IPS-NIHi11 (cell line): ENCODE measurements around the gene LINS1.

Source experiments
- DNase-seq: peaks from one replicate; pipeline ENCODE4 v3.0.0; 2012; ENCODE audit warnings: mixed read lengths, low spot score

LINS1 gene

DNA sequence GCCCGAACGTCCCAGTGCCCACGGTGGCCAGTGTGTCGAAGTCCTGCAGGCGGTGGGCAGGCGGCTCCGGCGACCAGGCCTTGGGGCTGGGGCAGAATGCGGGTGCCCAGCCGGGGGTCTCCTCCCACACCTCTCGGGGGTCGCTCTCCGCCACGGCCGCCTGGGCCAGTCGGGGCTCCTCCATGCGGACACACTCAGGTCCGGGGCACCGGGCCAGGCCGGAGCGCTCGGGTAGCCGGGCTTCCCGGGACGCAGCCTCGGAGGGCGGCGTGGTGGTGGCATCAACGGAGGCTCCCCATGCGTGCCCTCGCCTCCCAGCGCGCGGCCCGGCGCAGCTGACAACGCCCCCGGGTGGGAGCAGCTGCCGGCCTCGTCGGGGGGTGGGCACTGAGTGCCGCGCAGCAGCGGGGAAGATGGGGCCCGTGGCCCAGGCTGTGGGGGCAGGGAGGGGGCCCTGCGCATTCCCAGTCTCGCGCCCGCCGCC, 43.2 kb downstream of the LINS1 start:
- DNase-seq: no peak

- no peak for DNase-seq
These were observed 48.5 kb downstream of the LINS1 start for GRCh38 chr15:100553468-100553867.

GRCh38 chr15:100547961-100548360, 54.0 kb downstream of the LINS1 start:
- no peak for DNase-seq

GRCh38 chr15:100544946-100545345, 57.0 kb downstream of the LINS1 start:
- DNase-seq: no peak

- DNase-seq: no peak
These were observed 57.6 kb downstream of the LINS1 start for GRCh38 chr15:100544338-100544841.

DNA sequence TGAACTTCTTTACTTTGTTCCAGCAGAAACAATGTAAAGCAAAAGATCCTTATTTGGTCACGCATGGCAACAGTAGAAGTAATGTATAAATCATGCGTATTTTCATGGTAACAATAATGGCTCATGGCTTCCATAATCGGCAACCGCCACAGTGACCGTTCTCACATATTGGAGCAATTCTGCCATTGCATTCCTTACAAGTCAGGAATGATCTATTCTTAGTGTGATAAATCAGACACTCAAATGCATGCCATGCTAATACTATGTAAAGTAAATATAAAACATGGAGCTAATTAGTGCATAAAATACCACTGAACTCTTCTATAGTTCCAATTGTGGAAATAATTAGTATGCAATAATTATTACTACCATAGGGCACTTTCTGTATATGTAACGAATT, 59.7 kb downstream of the LINS1 start:
- DNase-seq: no peak

DNA sequence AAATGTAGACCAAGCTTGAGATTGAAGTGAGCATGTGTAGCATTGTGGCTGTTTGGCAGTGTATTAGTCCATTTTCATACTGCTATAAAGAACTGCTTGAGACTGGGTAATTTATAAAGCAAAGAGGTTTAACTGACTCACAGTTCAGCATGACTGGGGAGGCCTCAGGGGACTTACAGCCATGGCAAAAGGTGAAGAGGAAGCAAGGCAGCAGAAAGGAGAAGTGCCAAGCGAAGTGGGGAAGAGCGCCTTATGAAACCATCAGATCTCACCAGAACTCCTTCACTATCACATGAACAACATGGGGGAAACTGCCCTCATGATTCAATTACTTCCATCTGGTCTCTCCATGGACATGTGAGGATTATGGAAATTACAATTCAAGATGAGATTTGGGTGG, 64.7 kb downstream of the LINS1 start:
- no peak for DNase-seq

DNA sequence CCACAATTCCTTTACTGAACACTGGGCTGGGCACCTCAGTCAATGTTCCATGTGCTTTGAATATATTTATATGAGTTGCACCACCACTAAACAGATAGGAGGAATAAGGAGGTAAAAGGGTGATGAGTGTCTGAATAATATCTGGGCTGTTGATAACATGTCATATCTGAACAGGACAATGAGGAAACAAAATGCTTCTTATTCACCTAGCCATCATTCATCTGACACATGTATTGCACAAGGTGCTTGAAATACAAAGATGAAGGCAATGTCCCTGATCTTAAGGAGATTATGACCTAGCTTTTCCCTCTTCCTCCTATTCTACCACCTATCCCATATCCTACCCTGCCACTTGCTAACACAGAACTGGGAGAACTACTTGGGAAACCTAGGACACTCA, 65.3 kb downstream of the LINS1 start:
- no peak for DNase-seq

DNA sequence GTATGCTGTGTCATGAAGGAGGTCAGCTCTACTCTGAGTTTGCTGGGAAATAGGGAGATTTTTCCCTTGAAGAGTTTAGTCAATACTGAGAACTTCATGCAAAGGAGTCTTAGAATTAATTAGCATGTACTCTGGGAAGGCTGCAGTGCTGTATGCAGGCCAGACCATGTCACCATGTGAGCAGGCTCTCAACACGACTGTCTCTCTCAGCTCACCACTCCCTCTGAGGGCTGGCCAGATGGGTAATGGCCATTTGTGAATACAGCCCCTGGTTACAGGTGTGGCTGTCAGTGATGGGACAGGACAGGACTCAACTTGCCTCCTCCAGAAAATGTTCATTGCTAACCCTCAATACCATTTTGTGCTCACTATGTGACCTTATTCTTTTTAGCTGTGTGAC, 68.1 kb downstream of the LINS1 start:
- no peak for DNase-seq

DNA sequence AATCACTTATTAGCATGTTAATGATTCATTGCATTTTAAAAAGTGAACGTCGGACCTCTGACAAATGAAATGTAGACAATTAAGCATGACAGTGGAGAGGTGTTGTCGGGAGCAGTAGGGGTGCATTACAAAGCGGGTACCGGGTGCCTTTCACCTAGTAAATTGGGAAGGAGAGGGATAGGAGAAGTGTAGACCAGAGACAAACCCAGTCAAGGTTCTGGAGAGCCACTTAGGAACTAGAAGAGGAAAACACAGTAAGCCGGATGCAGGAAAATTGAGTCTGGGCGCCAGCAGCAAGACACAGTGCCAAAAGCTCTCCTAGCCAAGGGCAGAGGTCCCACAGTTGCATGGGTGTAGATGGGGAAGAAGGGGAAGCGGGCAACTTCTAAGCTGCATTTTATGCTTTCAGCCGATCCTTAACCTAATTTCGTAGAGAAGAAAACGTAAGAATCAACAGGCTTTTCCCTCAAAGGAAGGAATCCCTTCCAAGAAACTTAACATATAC, 70.1 kb downstream of the LINS1 start:
- DNase-seq: no peak

DNA sequence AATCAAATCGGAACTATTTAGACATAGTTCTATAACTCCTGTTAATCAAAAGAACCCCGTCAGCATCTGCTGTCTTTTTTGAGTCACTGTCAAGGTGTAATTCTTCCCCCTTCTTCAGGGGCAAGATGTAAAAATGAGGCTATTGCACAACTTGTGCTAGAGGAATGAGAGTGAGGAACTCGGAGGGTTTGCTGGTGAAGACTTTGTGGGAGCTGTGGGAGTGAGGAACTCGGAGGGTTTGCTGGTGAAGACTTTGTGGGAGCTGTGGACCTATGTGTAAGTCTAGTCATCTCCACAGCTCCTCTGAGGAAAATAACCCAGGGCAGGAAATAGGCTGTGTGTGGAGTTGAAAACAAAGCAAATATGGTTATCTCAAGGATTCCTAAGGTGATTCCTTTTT, 70.8 kb downstream of the LINS1 start:
- no peak for DNase-seq

- no peak for DNase-seq
These were observed 72.4 kb downstream of the LINS1 start for GRCh38 chr15:100529556-100529955.

- no peak for DNase-seq
These were observed 73.1 kb downstream of the LINS1 start, which contains the start of gene CERS3 for GRCh38 chr15:100528833-100529428. Gene CERS3, minus strand, starts transcription at chr15:100528950. Its CDS starts 27,101 bp downstream, at chr15:100501849.

DNA sequence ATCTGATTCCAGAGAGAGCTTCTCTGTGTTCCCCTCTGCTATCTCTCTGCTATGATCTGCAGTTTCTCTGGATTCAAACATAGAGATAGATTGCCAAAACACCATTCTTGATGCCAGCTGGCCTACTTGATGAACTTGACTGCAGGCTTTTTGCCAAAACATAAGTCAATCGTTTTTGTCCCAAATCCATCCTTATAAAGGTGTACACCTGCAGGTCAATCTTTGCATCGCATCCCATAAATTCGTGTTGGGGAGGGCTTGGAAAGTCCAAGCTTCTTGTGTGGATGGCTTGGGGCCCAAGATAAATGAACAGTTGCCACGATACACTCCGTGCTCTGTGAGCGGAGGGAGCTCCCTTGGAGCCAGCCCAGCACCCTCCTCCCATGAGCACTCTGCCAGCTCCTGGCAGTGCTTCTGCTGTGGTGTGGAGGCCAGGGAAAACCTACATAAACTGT, 75.9 kb downstream of the LINS1 start:
- no peak for DNase-seq

- DNase-seq: no peak
These were observed 76.5 kb downstream of the LINS1 start for GRCh38 chr15:100525436-100525835.

DNA sequence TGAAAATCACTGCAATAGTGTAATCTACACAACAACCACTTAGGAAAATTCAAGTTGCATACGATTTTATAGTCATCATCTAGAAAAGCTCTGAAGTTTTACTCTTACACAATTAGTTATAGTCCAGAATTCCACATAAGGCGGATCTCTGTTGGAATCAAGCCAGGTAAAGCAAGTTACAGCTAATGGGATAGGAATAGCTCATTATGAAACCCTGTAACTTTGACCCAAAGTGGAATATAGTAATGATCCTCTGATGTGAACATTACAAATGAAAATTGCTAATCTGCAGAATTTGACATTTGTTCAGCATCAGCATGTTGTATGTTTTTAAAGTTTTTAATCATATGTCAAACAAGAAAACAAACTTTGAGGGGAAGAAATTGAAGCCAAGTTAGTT, 77.7 kb downstream of the LINS1 start:
- DNase-seq: no peak

- DNase-seq: no peak
These were observed 80.1 kb downstream of the LINS1 start for GRCh38 chr15:100521907-100522306.

DNA sequence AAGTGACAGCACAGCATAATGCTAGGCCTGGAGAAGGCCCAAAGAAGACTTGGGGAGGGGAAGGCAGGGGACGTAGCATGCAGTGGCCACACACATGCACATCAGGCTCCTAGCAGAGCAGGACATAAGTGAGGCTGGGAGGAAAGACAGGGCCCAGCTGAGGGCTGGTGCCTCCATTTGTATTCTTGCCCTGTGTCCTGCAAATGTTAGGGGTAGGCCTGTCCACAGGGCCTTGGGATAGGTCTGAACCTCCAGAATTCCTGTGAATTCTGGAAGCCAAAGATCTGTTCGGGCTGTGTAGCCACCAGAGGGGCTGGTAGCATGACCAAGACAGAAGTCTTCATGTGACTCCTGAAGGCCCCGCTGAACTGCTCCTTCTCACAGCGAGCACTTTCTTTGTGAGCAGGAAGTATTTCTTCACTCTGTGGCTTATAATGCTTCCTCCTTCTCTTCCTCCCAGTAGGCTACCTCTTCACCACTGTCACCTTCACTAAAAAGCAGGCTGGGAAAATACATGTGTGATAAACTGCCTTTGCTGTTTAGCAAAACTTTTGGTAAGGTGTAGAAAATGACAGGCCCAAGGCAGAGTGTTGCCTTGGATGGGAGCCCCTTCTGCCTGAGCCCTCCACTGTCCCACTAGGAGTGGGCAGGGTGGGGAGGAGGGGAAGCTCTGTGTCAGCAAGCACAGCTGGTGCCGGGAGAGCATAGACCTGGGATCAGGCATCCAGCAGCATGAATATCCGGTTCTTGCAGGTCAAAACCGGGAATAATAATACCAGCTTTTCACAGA, 81.7 kb downstream of the LINS1 start:
- no peak for DNase-seq

DNA sequence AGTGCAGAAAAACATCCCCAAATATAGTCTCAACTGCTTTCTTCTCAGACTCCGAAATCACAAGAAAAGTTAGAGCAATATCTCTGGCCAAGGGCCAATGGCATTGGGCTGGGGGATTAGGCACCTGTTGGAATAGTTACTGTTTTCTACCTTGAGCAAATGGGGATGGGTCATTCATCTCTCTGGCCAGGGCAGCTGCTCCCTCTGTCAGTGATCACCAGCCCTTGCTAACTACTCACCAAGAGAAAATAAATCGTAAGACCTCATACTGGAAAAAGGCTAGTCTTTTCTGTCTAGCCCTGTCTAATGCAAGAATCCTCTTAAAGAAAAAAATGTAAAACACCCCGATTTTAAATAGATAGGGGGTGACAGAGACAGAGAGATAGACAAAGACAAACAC, 84.1 kb downstream of the LINS1 start:
- DNase-seq: no peak
